Measurements from ENCODE around the gene CCDC50.

GRCh38 chr3:191342411-191342810 is 13.2 kb downstream of the CCDC50 start:
- TF ChIP-seq, protein P1, sequence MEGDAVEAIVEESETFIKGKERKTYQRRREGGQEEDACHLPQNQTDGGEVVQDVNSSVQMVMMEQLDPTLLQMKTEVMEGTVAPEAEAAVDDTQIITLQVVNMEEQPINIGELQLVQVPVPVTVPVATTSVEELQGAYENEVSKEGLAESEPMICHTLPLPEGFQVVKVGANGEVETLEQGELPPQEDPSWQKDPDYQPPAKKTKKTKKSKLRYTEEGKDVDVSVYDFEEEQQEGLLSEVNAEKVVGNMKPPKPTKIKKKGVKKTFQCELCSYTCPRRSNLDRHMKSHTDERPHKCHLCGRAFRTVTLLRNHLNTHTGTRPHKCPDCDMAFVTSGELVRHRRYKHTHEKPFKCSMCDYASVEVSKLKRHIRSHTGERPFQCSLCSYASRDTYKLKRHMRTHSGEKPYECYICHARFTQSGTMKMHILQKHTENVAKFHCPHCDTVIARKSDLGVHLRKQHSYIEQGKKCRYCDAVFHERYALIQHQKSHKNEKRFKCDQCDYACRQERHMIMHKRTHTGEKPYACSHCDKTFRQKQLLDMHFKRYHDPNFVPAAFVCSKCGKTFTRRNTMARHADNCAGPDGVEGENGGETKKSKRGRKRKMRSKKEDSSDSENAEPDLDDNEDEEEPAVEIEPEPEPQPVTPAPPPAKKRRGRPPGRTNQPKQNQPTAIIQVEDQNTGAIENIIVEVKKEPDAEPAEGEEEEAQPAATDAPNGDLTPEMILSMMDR (conservative IDR thresholded peaks at IDR 0.05), result no peak
- TF ChIP-seq EZH2 (IDR thresholded peaks at IDR 0.05; ENCODE audit: low read depth), result no peak

Measured in PC-9 (cell line).